ENCODE results near the gene ESR1.

Gene ESR1

GRCh38 chr6:151782560-151782959 is 24.9 kb upstream of the ESR1 start:
- ATAC-seq: no peak
- no peak for TF ChIP-seq ZNF565 (CRISPR knock-in tag; conservative IDR thresholded peaks at IDR 0.05; ENCODE audit: low read depth)
- no peak for TF ChIP-seq RARB (CRISPR knock-in tag; IDR thresholded peaks at IDR 0.05)
- no peak for TF ChIP-seq OSR1 (CRISPR knock-in tag; IDR thresholded peaks at IDR 0.05)
- TF ChIP-seq SNAI2 (CRISPR knock-in tag; IDR thresholded peaks at IDR 0.05): no peak
- TF ChIP-seq PATZ1 (CRISPR knock-in tag; IDR thresholded peaks at IDR 0.05; ENCODE audit: borderline replicate concordance): no peak

GRCh38 chr6:151783692-151784091 is 23.8 kb upstream of the ESR1 start:
- no peak for ATAC-seq
- TF ChIP-seq PPARA (CRISPR knock-in tag; IDR thresholded peaks at IDR 0.05; ENCODE audit: borderline replicate concordance): no peak
- TF ChIP-seq BACH2 (CRISPR knock-in tag; IDR thresholded peaks at IDR 0.05; ENCODE audit: borderline replicate concordance): no peak
- no peak for TF ChIP-seq PATZ1 (CRISPR knock-in tag; IDR thresholded peaks at IDR 0.05; ENCODE audit: borderline replicate concordance)
- TF ChIP-seq TCF4 (CRISPR knock-in tag; IDR thresholded peaks at IDR 0.05; ENCODE audit: borderline replicate concordance): no peak
- no peak for TF ChIP-seq ZNF565 (CRISPR knock-in tag; conservative IDR thresholded peaks at IDR 0.05; ENCODE audit: low read depth)
- TF ChIP-seq OSR1 (CRISPR knock-in tag; IDR thresholded peaks at IDR 0.05): no peak
- TF ChIP-seq CSRNP3 (CRISPR knock-in tag; IDR thresholded peaks at IDR 0.05): no peak
- TF ChIP-seq ZNF70 (CRISPR knock-in tag; IDR thresholded peaks at IDR 0.05): no peak
- TF ChIP-seq GLIS3 (CRISPR knock-in tag; IDR thresholded peaks at IDR 0.05): no peak
- TF ChIP-seq CREB5 (CRISPR knock-in tag; IDR thresholded peaks at IDR 0.05; ENCODE audit: low read depth): no peak
- no peak for TF ChIP-seq ZFP30 (CRISPR knock-in tag; IDR thresholded peaks at IDR 0.05)
- TF ChIP-seq TSHZ2 (CRISPR knock-in tag; IDR thresholded peaks at IDR 0.05): no peak
- no peak for TF ChIP-seq ZNF8 (CRISPR knock-in tag; IDR thresholded peaks at IDR 0.05)

GRCh38 chr6:151784441-151785214 is 22.9 kb upstream of the ESR1 start:
- no peak for ATAC-seq
- TF ChIP-seq POU6F1 (CRISPR knock-in tag; IDR thresholded peaks at IDR 0.05; ENCODE audit: borderline replicate concordance, low read depth) (no peak), ZFP3 (CRISPR knock-in tag; IDR thresholded peaks at IDR 0.05) (no peak), BACH2 (CRISPR knock-in tag; IDR thresholded peaks at IDR 0.05; ENCODE audit: borderline replicate concordance) (no peak), SNAI2 (CRISPR knock-in tag; IDR thresholded peaks at IDR 0.05) (no peak), GLIS3 (CRISPR knock-in tag; IDR thresholded peaks at IDR 0.05) (no peak)
